ENCODE data around the gene TUBB4B.

The TUBB4B gene

GRCh38 chr9:137279741-137280473 is 38.8 kb downstream of the TUBB4B start:
- Mint-ChIP-seq H3K4me3 (no peak overlapping the region), H3K9me3 (no peaks in the 10 kb centered on the region), H3K27me3 (peaks cover 20% of the 10 kb centered on the region), H3K27ac (no peak overlapping the region), H3K36me3 (ENCODE audit: low read depth) (no peaks in the 10 kb centered on the region), H3K4me1 (ENCODE audit: low read depth) (peaks cover 13% of the 10 kb centered on the region)
- DNase-seq: no peak

DNA sequence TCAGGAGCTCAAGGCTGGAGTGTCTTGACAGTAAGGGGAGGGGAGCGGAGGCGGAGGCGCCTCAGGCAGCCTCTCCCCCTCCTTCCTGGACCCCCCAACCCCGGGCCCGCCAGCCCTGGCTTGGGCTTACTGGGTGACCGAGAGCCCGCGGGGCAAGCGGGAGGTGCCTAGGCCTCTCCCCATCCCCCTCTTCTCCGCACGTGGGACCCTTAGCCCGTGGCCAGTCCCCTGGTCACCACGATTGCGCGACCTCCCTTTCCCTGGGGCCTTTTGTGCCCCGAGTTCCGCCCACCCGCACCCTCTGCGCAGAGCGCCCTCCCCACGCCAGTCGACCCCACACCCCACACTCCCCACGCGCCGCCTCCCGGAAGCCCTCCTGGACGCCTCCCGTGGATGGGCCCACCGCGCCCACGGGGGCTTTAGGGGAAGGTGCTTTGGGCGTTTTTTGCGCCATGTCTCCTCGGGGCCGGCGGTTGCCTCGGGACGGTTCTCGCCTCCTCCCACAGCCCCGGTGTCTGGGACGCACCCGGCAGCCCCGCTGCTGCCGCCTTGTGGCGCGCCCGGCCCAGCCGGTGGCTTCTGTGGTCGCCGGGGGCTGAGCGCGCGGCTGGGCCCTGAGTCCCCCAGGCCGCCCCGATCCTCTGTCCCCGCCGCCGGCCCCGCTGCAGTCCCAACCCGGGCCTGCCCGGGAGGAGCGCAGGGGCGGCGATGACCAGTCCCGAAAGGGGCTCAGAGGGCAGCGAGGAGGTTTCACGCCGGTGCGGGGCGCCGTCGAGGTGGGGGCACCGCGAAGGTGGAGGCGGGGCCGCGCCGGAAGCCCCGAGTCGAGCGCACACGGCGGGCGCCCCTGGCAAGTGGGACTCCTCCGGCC is 39.6 kb downstream of the TUBB4B start:
- Mint-ChIP-seq H3K36me3 (ENCODE audit: low read depth) (no peaks in the 10 kb centered on the region), H3K4me3 (no peak overlapping the region)

DNA sequence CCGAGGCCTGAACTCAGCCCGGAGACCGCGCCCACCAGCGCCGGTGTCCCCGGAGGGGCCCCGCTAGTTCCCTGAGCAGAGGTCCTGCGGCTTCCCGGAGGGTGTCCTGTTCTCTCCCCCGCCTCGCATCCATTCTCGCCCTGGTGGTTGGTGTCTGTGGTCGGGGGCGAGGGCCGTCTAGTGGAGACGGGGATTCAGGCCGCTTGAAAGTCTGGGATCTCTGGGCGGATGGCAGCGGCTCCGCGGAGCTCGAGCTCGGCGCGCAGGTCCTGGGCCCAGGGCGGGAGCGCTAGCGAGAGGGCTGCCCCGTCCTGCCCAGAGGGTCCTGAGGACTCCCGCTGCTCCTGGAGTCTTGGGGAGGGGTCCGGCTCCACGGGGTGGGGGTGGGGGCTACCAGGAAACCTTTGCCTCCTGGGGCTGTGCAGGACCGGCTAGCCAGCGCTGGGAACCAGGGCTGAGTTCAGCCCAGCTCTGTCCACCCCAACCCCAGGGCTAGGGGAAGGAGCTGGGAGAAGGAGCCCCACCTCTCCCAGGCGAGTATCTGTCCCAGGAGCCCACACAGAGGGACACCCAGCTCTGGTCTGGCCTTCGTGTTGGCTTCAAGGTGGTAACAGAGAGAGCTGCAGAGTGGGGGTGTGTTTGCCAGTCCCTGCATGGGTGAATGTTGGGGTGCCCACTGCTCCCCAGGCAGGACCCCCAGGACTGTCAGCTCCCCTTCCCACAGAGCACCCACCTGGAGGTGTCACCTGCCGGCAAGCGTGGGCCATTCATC is 40.4 kb downstream of the TUBB4B start:
- Mint-ChIP-seq H3K4me3 (no peak overlapping the region), H3K27me3 (peaks cover 20% of the 10 kb centered on the region), H3K36me3 (ENCODE audit: low read depth) (no peaks in the 10 kb centered on the region), H3K27ac (no peak overlapping the region), H3K9me3 (no peaks in the 10 kb centered on the region), H3K4me1 (ENCODE audit: low read depth) (peaks cover 12% of the 10 kb centered on the region)
- no peak for DNase-seq

More for the DNA sequence above, 39.6 kb downstream of the TUBB4B start:
- Mint-ChIP-seq H3K27ac (no peak overlapping the region), H3K4me1 (ENCODE audit: low read depth) (peaks cover 13% of the 10 kb centered on the region), H3K9me3 (no peaks in the 10 kb centered on the region), H3K27me3 (peaks cover 20% of the 10 kb centered on the region)
- DNase-seq: no peak

DNA sequence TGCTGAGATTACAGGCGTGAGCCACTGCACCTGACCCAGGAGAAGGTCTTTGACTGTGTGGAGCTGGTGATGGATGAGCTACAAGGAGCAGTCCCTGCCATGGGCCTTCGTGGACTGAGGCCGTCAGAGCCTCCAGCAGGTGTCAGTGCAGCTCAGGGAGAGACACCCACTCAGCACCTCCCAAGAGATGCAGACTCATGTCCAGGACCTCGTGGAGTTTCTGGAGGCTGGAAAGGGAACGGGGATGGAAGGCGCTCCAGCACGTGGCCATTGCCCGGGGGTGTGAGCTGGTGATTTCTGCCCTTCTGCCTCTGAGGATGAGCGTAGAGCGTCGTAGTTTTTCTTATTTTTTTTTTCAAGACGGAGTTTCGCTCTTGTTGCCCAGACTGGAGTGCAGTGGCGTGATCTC is 45.9 kb downstream of the TUBB4B start:
- DNase-seq: no peak
- Mint-ChIP-seq H3K4me1 (ENCODE audit: low read depth) (no peaks in the 10 kb centered on the region), H3K27ac (no peak overlapping the region), H3K9me3 (no peaks in the 10 kb centered on the region), H3K4me3 (no peak overlapping the region), H3K36me3 (ENCODE audit: low read depth) (no peaks in the 10 kb centered on the region), H3K27me3 (peaks cover 11% of the 10 kb centered on the region)

GRCh38 chr9:137293094-137293481 is 52.0 kb downstream of the TUBB4B start:
- Mint-ChIP-seq H3K9me3 (no peaks in the 10 kb centered on the region), H3K36me3 (ENCODE audit: low read depth) (no peaks in the 10 kb centered on the region), H3K27ac (no peak overlapping the region), H3K4me3 (no peak overlapping the region), H3K27me3 (peaks cover 42% of the 10 kb centered on the region), H3K4me1 (ENCODE audit: low read depth) (peaks cover 8% of the 10 kb centered on the region)
- no peak for DNase-seq

Data from activated T-cell treated with anti-CD3 and anti-CD28 coated beads, Interleukin-2, amount 50 U/mL, for 24 hours (primary cell).